MM.1S (cell line): Measurements from ENCODE around the gene HGF.

ENCODE experiments used
- EZH2 ChIP-seq: fragments of 300-600 bp; sonication (generic); optimal IDR thresholded peaks from 2 replicates; pipeline ENCODE3; 2017; ENCODE audit warnings: low read depth, mild to moderate bottlenecking, antibody characterized with exemption, low read length, mixed read lengths
- TF ChIP-seq, protein P1 (sequence below): fragments of 300-600 bp; sonication (generic); IDR thresholded peaks from 2 replicates; pipeline ENCODE4 v1.5.1; 2016; ENCODE audit warnings: antibody characterized with exemption, low read length, mixed read lengths

DNA sequence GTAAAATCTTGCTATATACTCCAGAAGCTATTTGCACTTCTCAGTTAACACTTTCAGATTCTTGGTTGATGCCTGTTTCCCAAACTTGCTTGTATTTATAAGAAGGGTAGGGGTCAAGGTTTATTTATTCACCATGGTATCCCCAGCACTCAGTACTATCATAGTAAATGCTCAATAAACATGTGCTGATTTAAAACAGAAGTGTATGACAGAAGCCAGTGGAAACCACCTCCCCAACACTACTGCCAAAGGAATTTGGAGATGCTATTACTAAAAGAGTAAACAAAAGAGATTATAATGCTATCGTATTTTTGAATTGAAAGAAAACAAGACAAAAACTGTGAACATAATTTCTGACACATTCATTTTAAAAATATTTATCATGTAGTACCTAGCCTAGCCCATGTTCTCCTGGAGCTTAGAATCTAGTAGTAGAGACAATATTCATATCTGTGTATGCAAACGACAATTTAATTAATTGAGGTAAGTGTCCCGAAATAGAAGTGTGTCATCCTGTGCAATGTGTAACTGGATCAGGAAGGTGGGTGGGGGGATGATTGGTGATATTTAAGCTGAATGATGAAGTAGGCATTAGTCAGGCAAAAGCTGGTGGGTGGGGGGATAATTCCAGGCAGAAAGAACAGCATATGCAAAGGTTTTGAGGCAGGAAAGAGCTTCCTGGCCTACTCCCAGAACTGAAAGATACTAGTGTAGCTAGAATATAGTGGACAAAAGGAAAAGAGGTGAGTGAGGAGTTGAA, 77.5 kb downstream of the HGF start:
- TF ChIP-seq, protein P1, sequence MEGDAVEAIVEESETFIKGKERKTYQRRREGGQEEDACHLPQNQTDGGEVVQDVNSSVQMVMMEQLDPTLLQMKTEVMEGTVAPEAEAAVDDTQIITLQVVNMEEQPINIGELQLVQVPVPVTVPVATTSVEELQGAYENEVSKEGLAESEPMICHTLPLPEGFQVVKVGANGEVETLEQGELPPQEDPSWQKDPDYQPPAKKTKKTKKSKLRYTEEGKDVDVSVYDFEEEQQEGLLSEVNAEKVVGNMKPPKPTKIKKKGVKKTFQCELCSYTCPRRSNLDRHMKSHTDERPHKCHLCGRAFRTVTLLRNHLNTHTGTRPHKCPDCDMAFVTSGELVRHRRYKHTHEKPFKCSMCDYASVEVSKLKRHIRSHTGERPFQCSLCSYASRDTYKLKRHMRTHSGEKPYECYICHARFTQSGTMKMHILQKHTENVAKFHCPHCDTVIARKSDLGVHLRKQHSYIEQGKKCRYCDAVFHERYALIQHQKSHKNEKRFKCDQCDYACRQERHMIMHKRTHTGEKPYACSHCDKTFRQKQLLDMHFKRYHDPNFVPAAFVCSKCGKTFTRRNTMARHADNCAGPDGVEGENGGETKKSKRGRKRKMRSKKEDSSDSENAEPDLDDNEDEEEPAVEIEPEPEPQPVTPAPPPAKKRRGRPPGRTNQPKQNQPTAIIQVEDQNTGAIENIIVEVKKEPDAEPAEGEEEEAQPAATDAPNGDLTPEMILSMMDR, result no peak
- no peak for TF ChIP-seq EZH2
